ENCODE data around the gene BSND. TPM values are rescaled to one million over a fixed set of nuclear protein-coding genes. Genes with fewer than 3 reads are reported as not detected.

The BSND gene
- total RNA-seq, 4 donors from 2014 or later = not detected

GRCh38 chr1:55046871-55047270, 48.1 kb downstream of the BSND start:
- Histone ChIP-seq H3K36me3 (peaks cover 0 to 33% (median 0%) of the 10 kb centered on the region in 3 donors), H3K4me3 (no peak overlapping the region), H3K9me3 (no peaks in the 10 kb centered on the region), H3K27ac (no peak overlapping the region), H3K27me3 (no peaks in the 10 kb centered on the region), H3K4me1 (no peaks in the 10 kb centered on the region)
- intact Hi-C loops (cut with DNase I) = no loop called here
- TF ChIP-seq POLR2A (IDR thresholded peaks at IDR 0.05) (no peak), CTCF (IDR thresholded peaks at IDR 0.05) (no peak)
- no peak for DNase-seq
- 86% methylated on average over 2 of the region's 4 CpGs; no CpG with 5 or more reads in 1 of the 2 donors for WGBS, 2 donors

- no peak for DNase-seq
- intact Hi-C loops (cut with DNase I) = no loop called here
- TF ChIP-seq POLR2A (IDR thresholded peaks at IDR 0.05) (no peak), CTCF (IDR thresholded peaks at IDR 0.05) (no peak)
- no peaks in the 10 kb centered on the region for H3K27me3 ChIP-seq
- WGBS, 2 donors = 70 to 92% methylated on average over 2 of the region's 3 CpGs
- no peaks in the 10 kb centered on the region for H3K4me1 ChIP-seq
- no peaks in the 10 kb centered on the region for H3K9me3 ChIP-seq
- H3K27ac ChIP-seq = no peak overlapping the region
- no peak overlapping the region for H3K4me3 ChIP-seq
- H3K36me3 ChIP-seq = peaks cover 0 to 39% (median 0%) of the 10 kb centered on the region in 3 donors
Observed at GRCh38 chr1:55047611-55048010, 48.9 kb downstream of the BSND start.

- Histone ChIP-seq H3K27ac (no peak overlapping the region), H3K4me1 (no peaks in the 10 kb centered on the region), H3K36me3 (peaks cover 0 to 42% (median 0%) of the 10 kb centered on the region in 3 donors), H3K27me3 (no peaks in the 10 kb centered on the region), H3K4me3 (no peak overlapping the region), H3K9me3 (no peaks in the 10 kb centered on the region)
- intact Hi-C loops (cut with DNase I) = no loop called here
- 73 to 78% methylated on average over 8 to 10 of the region's 11 CpGs for WGBS, 2 donors
- TF ChIP-seq CTCF (IDR thresholded peaks at IDR 0.05) = no peak
- no peak for TF ChIP-seq POLR2A (IDR thresholded peaks at IDR 0.05)
- no peak for DNase-seq
Observed at GRCh38 chr1:55048453-55049270, 49.9 kb downstream of the BSND start.

- Histone ChIP-seq H3K9me3 (no peaks in the 10 kb centered on the region), H3K4me1 (no peaks in the 10 kb centered on the region), H3K4me3 (no peak overlapping the region), H3K36me3 (peaks cover 0 to 35% (median 0%) of the 10 kb centered on the region in 3 donors), H3K27me3 (no peaks in the 10 kb centered on the region), H3K27ac (no peak overlapping the region)
- WGBS, 2 donors = 84 to 89% methylated on average over 5 to 8 of the region's 9 CpGs
- DNase-seq = no peak
- no peak for TF ChIP-seq POLR2A (IDR thresholded peaks at IDR 0.05)
- TF ChIP-seq CTCF (IDR thresholded peaks at IDR 0.05) = no peak
- intact Hi-C loops (cut with DNase I) = no loop called here
Observed at GRCh38 chr1:55049271-55049913, 50.7 kb downstream of the BSND start.

GRCh38 chr1:55049914-55050278, 51.2 kb downstream of the BSND start:
- no peak overlapping the region for H3K27ac ChIP-seq
- no peak overlapping the region for H3K4me3 ChIP-seq
- 40 to 50% methylated on average over 1 of the region's 9 CpGs for WGBS, 2 donors
- TF ChIP-seq POLR2A (IDR thresholded peaks at IDR 0.05) (no peak), CTCF (IDR thresholded peaks at IDR 0.05) (no peak)
- peaks cover 0 to 31% (median 0%) of the 10 kb centered on the region in 3 donors for H3K36me3 ChIP-seq
- DNase-seq = no peak
- intact Hi-C loops (cut with DNase I) = no loop called here
- H3K27me3 ChIP-seq = no peaks in the 10 kb centered on the region
- no peaks in the 10 kb centered on the region for H3K9me3 ChIP-seq
- no peaks in the 10 kb centered on the region for H3K4me1 ChIP-seq

Data from esophagus squamous epithelium (tissue), 5 donors.